ENCODE data around the gene FGF16. TPM values are rescaled to one million over a fixed set of nuclear protein-coding genes. Genes with fewer than 3 reads are reported as not detected.

The FGF16 gene
- total RNA-seq (2022; extraction: Qiagen RNA extraction) = not detected in 5 replicates

DNA sequence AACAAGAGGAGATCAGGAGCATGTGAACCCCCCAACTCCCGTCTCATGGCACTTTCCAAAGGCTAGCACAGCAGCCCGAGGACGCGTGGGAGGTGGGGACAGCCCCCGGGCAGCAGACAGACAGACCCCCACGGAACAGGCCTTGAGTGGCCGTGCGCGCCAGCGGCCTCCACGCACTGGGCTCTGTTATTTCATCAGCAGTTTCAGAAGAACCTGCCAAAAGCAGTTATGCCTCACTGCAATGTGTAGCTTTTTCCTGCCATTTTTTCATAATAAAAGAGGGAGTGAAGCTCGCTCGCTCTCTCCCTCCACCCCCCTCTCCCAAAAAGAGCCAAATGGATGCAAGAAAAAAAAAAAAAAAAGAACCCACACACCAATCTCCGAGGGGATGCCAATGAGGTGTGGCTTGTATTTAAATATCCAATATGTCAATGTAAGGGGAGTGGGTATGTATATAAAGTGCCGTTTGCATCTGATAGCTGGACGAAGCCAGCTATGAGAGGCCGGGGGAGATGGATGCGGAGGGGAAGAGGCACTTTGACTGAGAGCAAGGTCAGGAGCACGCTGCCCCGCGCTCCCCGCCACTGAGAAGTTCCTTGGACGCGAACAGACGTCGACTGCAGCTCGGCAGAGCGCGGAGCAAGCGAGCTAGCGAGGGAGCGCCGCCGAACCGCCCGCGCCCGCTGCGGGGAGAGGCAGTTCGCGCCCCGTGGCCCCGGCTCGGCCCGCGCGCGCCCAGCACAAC is at the start of gene FGF16:
FGF16 (plus strand) TSS at position 482 of the 745 bp plus-strand sequence. CDS start 286 bp downstream, outside the sequence.

Data from A549 treated with dexamethasone at 1 μM for 4 hours (cell line).